SJSA1 (cell line): ENCODE results near the gene SREK1IP1. TPM values are rescaled to one million over a fixed set of nuclear protein-coding genes. Genes with fewer than 3 reads are reported as not detected.

ENCODE experiments used
- DNase-seq, 2 experiments: peaks; one replicate each; pipeline ENCODE4 v3.0.0-alpha.2; 2015 to 2020; ENCODE audit warnings: low spot score in 2 of 2, low read depth in 1 of 2
- H3K27ac ChIP-seq: fragments of 250-450 bp; sonication (Bioruptor Pico); 2 replicates; pipeline ENCODE4 v1.5.1; 2020; ENCODE audit warnings: mild to moderate bottlenecking, moderate library complexity
- H3K27me3 ChIP-seq: fragments of 250-450 bp; sonication (Bioruptor Pico); replicated peaks from 2 replicates; pipeline ENCODE4 v1.5.1; 2020; ENCODE audit warnings: mild to moderate bottlenecking, moderate library complexity
- H3K36me3 ChIP-seq: fragments of 250-450 bp; sonication (Bioruptor Pico); 2 replicates; pipeline ENCODE4 v1.5.1; 2020; ENCODE audit warnings: mild to moderate bottlenecking
- H3K4me1 ChIP-seq: fragments of 250-450 bp; sonication (Bioruptor Pico); replicated peaks from 2 replicates; pipeline ENCODE4 v1.6.1; 2021; ENCODE audit warnings: mild to moderate bottlenecking
- H3K4me3 ChIP-seq: fragments of 250-450 bp; sonication (Bioruptor Pico); 2 replicates; pipeline ENCODE4 v1.5.1; 2020; ENCODE audit warnings: mild to moderate bottlenecking
- H3K9me3 ChIP-seq: fragments of 250-450 bp; sonication (Bioruptor Pico); replicated peaks from 2 replicates; pipeline ENCODE4 v1.5.1; 2020; ENCODE audit warnings: mild to moderate bottlenecking
- total RNA-seq: library from RNA; depleted of rRNA; stranded (reverse); fragments of >200 nt; shearing (Covaris generic); gene quantifications from 2 replicates; pipeline ENCODE4 v1.2.3, GENCODE V29; 2014; rRNA removed

SREK1IP1 gene
- 7.4 and 9.2 TPM in 2 replicates for total RNA-seq

- H3K4me1 ChIP-seq, result peaks cover 12% of the 10 kb centered on the region
- H3K27ac ChIP-seq, result peak within 1 kb of the TSS; percentile 96
- H3K27me3 ChIP-seq, result no peaks in the 10 kb centered on the region
- peaks cover 29% of the 10 kb centered on the region for H3K36me3 ChIP-seq
- DNase-seq, result peak; percentile 87 to 95
- no peaks in the 10 kb centered on the region for H3K9me3 ChIP-seq
- peak within 1 kb of the TSS; percentile 61 for H3K4me3 ChIP-seq
Observed at GRCh38 chr5:64768358-64769312, at the start of gene SREK1IP1, which contains the start of gene CWC27. Gene SREK1IP1, minus strand, starts transcription at chr5:64768691. Its CDS starts 174 bp downstream, at chr5:64768517. Gene CWC27, plus strand, starts transcription at chr5:64768930. Its CDS starts 217 bp downstream, at chr5:64769147.

GRCh38 chr5:64818245-64818644 lies 49.8 kb upstream of the SREK1IP1 start:
- Histone ChIP-seq H3K9me3 (no peaks in the 10 kb centered on the region), H3K27me3 (no peaks in the 10 kb centered on the region), H3K27ac (no peak overlapping the region), H3K4me3 (no peak overlapping the region), H3K4me1 (no peaks in the 10 kb centered on the region), H3K36me3 (0 out of 2 replicates have a peak, but pooled peaks cover 2% of the 10 kb centered on the region)
- DNase-seq, result no peak

GRCh38 chr5:64814073-64814472 lies 45.6 kb upstream of the SREK1IP1 start:
- no peaks in the 10 kb centered on the region for H3K9me3 ChIP-seq
- DNase-seq, result no peak
- 0 out of 2 replicates have a peak, but pooled peaks cover 2% of the 10 kb centered on the region for H3K36me3 ChIP-seq
- no peaks in the 10 kb centered on the region for H3K4me1 ChIP-seq
- no peak overlapping the region for H3K4me3 ChIP-seq
- no peak overlapping the region for H3K27ac ChIP-seq
- H3K27me3 ChIP-seq, result no peaks in the 10 kb centered on the region

GRCh38 chr5:64811050-64811640 lies 42.7 kb upstream of the SREK1IP1 start:
- Histone ChIP-seq H3K27ac (no peak overlapping the region), H3K9me3 (no peaks in the 10 kb centered on the region), H3K4me1 (no peaks in the 10 kb centered on the region), H3K27me3 (no peaks in the 10 kb centered on the region), H3K4me3 (no peak overlapping the region), H3K36me3 (no peaks in the 10 kb centered on the region)
- peak in 1 of 2 experiments; percentile 16 for DNase-seq

GRCh38 chr5:64807520-64807919 lies 39.0 kb upstream of the SREK1IP1 start:
- H3K27me3 ChIP-seq, result no peaks in the 10 kb centered on the region
- H3K27ac ChIP-seq, result no peak overlapping the region
- no peaks in the 10 kb centered on the region; the same call in 1 of the 2 replicates for H3K36me3 ChIP-seq
- no peaks in the 10 kb centered on the region for H3K4me1 ChIP-seq
- H3K9me3 ChIP-seq, result no peaks in the 10 kb centered on the region
- DNase-seq, result peak in 1 of 2 experiments; percentile 23
- no peak overlapping the region for H3K4me3 ChIP-seq

- no peak overlapping the region for H3K4me3 ChIP-seq
- no peaks in the 10 kb centered on the region; the same call in 1 of the 2 replicates for H3K36me3 ChIP-seq
- H3K27ac ChIP-seq, result no peak overlapping the region
- no peaks in the 10 kb centered on the region for H3K9me3 ChIP-seq
- no peaks in the 10 kb centered on the region for H3K4me1 ChIP-seq
- H3K27me3 ChIP-seq, result no peaks in the 10 kb centered on the region
- no peak for DNase-seq
Observed at GRCh38 chr5:64806537-64806936, 38.0 kb upstream of the SREK1IP1 start.

- H3K9me3 ChIP-seq, result no peaks in the 10 kb centered on the region
- DNase-seq, result no peak
- no peaks in the 10 kb centered on the region for H3K4me1 ChIP-seq
- H3K36me3 ChIP-seq, result no peaks in the 10 kb centered on the region; the same call in 1 of the 2 replicates
- H3K27ac ChIP-seq, result no peak overlapping the region
- H3K4me3 ChIP-seq, result no peak overlapping the region
- H3K27me3 ChIP-seq, result no peaks in the 10 kb centered on the region
Observed at GRCh38 chr5:64800926-64801325, 32.4 kb upstream of the SREK1IP1 start.

- Histone ChIP-seq H3K4me1 (no peaks in the 10 kb centered on the region), H3K27ac (no peak overlapping the region), H3K27me3 (no peaks in the 10 kb centered on the region), H3K4me3 (no peak overlapping the region), H3K9me3 (no peaks in the 10 kb centered on the region), H3K36me3 (no peaks in the 10 kb centered on the region)
- DNase-seq, result no peak
Observed at GRCh38 chr5:64796301-64796700, 27.8 kb upstream of the SREK1IP1 start.

- Histone ChIP-seq H3K27ac (no peak overlapping the region), H3K9me3 (no peaks in the 10 kb centered on the region), H3K4me3 (no peak overlapping the region), H3K36me3 (no peaks in the 10 kb centered on the region), H3K4me1 (peaks cover 9% of the 10 kb centered on the region), H3K27me3 (no peaks in the 10 kb centered on the region)
- DNase-seq, result no peak
Observed at GRCh38 chr5:64794053-64794770, 25.7 kb upstream of the SREK1IP1 start.

- peaks cover 9% of the 10 kb centered on the region for H3K4me1 ChIP-seq
- H3K36me3 ChIP-seq, result no peaks in the 10 kb centered on the region
- DNase-seq, result no peak
- no peaks in the 10 kb centered on the region for H3K27me3 ChIP-seq
- H3K27ac ChIP-seq, result no peak overlapping the region
- no peak overlapping the region for H3K4me3 ChIP-seq
- no peaks in the 10 kb centered on the region for H3K9me3 ChIP-seq
Observed at GRCh38 chr5:64792469-64792868, 24.0 kb upstream of the SREK1IP1 start.

GRCh38 chr5:64790210-64790609 lies 21.7 kb upstream of the SREK1IP1 start:
- H3K4me3 ChIP-seq, result no peak overlapping the region

GRCh38 chr5:64789457-64789856 lies 21.0 kb upstream of the SREK1IP1 start:
- H3K36me3 ChIP-seq, result peaks cover 3% of the 10 kb centered on the region; the same call in 1 of the 2 replicates
- H3K4me3 ChIP-seq, result no peak overlapping the region
- no peaks in the 10 kb centered on the region for H3K27me3 ChIP-seq
- no peaks in the 10 kb centered on the region for H3K9me3 ChIP-seq
- 0 out of 2 replicates have a peak overlapping the region, but pooled peaks have one; percentile 10 for H3K27ac ChIP-seq
- peaks cover 9% of the 10 kb centered on the region for H3K4me1 ChIP-seq
- peak in 1 of 2 experiments; percentile 28 for DNase-seq

More at GRCh38 chr5:64790210-64790609, 21.7 kb upstream of the SREK1IP1 start:
- no peak for DNase-seq
- no peaks in the 10 kb centered on the region for H3K36me3 ChIP-seq
- H3K27ac ChIP-seq, result no peak overlapping the region
- H3K4me1 ChIP-seq, result peaks cover 9% of the 10 kb centered on the region
- no peaks in the 10 kb centered on the region for H3K9me3 ChIP-seq
- no peaks in the 10 kb centered on the region for H3K27me3 ChIP-seq

- H3K36me3 ChIP-seq, result peaks cover 3% of the 10 kb centered on the region
- H3K4me3 ChIP-seq, result no peak overlapping the region
- no peak overlapping the region for H3K27ac ChIP-seq
- H3K27me3 ChIP-seq, result no peaks in the 10 kb centered on the region
- H3K4me1 ChIP-seq, result peaks cover 9% of the 10 kb centered on the region
- H3K9me3 ChIP-seq, result no peaks in the 10 kb centered on the region
- no peak for DNase-seq
Observed at GRCh38 chr5:64788156-64788555, 19.7 kb upstream of the SREK1IP1 start.
